ENCODE results near the gene TRIM31.

DNA sequence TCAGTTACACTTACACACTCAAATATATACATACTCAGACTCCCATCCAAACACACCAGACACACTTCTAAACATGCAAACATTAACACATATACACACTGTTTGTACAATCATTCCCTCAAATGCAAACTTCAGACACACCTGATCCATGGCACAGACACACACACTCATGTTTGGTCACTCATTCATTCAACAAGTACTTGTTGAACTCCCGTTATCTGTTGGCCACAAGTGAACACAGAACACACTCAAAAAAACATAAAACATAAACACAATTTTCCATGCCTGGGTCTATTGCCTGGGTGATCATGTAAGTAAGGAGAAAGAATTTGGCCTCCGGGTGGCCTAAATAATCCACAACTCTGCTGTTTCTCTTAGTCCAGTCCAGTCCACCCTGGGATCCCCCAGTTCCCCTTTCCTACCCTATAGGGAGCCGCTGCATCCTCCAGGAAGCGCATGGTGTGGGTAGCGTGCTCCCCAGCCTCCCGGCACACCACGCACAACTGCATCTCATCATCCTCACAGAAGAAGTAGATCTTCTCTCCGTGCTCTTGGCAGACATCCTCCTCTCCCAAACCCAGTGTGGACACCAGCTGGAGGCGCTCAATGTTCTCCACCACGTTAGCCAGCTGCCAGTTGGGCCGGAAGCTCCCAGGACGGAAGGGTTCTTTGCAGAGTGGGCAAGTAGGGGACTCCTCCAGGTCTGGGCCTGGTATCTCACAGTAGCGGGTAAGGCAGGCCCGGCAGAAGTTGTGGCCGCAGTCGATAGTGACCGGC lies 47.3 kb upstream of the TRIM31 start:
- TF ChIP-seq, protein P1, sequence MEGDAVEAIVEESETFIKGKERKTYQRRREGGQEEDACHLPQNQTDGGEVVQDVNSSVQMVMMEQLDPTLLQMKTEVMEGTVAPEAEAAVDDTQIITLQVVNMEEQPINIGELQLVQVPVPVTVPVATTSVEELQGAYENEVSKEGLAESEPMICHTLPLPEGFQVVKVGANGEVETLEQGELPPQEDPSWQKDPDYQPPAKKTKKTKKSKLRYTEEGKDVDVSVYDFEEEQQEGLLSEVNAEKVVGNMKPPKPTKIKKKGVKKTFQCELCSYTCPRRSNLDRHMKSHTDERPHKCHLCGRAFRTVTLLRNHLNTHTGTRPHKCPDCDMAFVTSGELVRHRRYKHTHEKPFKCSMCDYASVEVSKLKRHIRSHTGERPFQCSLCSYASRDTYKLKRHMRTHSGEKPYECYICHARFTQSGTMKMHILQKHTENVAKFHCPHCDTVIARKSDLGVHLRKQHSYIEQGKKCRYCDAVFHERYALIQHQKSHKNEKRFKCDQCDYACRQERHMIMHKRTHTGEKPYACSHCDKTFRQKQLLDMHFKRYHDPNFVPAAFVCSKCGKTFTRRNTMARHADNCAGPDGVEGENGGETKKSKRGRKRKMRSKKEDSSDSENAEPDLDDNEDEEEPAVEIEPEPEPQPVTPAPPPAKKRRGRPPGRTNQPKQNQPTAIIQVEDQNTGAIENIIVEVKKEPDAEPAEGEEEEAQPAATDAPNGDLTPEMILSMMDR (IDR thresholded peaks at IDR 0.05; ENCODE audit: low read depth, low read length, poor library complexity, severe bottlenecking), result no peak
- no peak for TF ChIP-seq EZH2phosphoT487 (IDR thresholded peaks at IDR 0.05; ENCODE audit: borderline replicate concordance, low read length)

Measured in DOHH2 (cell line).